ENCODE data around the gene TFCP2L1. TPM values are rescaled to one million over a fixed set of nuclear protein-coding genes. Genes with fewer than 3 reads are reported as not detected.
"Not testable (repeated sequence)": the region's sequence is repeated elsewhere in the genome, so short reads cannot be mapped to it uniquely, and the experiment has no call there.

Gene TFCP2L1
- total and polyA plus RNA-seq, 2 donors (not counting 3 experiments of a cell fraction or from before 2014, with no cell fraction given), result not detected

DNA sequence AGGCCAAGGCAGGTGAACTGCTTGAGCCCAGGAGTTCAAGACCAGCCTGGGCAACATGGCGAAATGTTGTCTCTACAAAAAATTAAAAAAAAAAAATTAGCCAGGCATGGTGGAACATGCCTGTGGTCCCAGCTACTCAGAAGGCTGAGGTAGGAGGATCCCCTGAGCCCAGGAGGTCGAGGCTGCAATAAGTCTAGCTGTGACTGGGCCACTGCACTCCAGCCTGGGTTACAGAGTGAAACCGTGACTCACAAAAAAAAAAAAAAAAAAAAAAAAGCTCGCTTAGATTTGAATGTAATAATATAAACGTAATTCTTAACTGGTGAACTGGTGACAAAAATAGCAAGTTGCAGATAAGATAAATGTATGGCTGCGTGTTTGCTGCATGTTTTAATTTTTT lies 56.5 kb downstream of the TFCP2L1 start:
- CTCF ChIA-PET, result no interaction called here
- no peaks in the 10 kb centered on the region for H3K9me3 ChIP-seq (replicated peaks; ENCODE audit: control insufficient read depth, insufficient read depth, low read length)
- H3K27ac ChIP-seq (ENCODE audit: insufficient read depth, low read depth, low read length), result no peak overlapping the region
- no peaks in the 10 kb centered on the region for H3K36me3 ChIP-seq (ENCODE audit: control insufficient read depth in 2 of 2, extremely low read depth in 1 of 2, insufficient read depth in 2 of 2, low read length in 2 of 2)
- H2AFZ ChIP-seq (ENCODE audit: low read depth, low read length), result no peak overlapping the region
- POLR2A ChIA-PET, result interaction anchor here (0.7 kb wide), 1 partner anchor 53 kb away, joined by 10 read pairs; no protein-coding TSS in a partner anchor
- intact Hi-C loops (cut with micrococcal nuclease) (no loop called here), dilution Hi-C loops (cut with MboI; ENCODE audit: extremely low pct_ligation_motif_present, low sequenced_read_pairs) (no loop called here)
- no peak overlapping the region for H3K9ac ChIP-seq (replicated peaks; ENCODE audit: extremely low read depth, insufficient read depth, low read length)
- H4K20me1 ChIP-seq (replicated peaks; ENCODE audit: control insufficient read depth, extremely low read depth, insufficient read depth, low read length), result no peaks in the 10 kb centered on the region
- no peaks in the 10 kb centered on the region for H3K79me2 ChIP-seq (ENCODE audit: control insufficient read depth, insufficient read depth, low read length)
- H3K27me3 ChIP-seq (ENCODE audit: control insufficient read depth in 2 of 2, insufficient read depth in 2 of 2, low read length in 2 of 2), result no peaks in the 10 kb centered on the region
- no peaks in the 10 kb centered on the region for H3K4me1 ChIP-seq (ENCODE audit: control insufficient read depth, extremely low read depth, insufficient read depth, low read length)
- no peak overlapping the region for H3K4me3 ChIP-seq (replicated peaks in 1 of 3; ENCODE audit: insufficient read depth in 1 of 3, low read depth in 1 of 3, low read length in 3 of 3)
- TF ChIP-seq JUN (IDR thresholded peaks at IDR 0.05; ENCODE audit: borderline replicate concordance, insufficient read depth, insufficient read length, low read depth) (no peak), POLR2AphosphoS5 (IDR thresholded peaks at IDR 0.05; ENCODE audit: insufficient read depth, low read depth, low read length) (no peak), FOS (IDR thresholded peaks at IDR 0.05; ENCODE audit: borderline replicate concordance, insufficient read depth, low read length) (no peak), MYC (IDR thresholded peaks at IDR 0.05; ENCODE audit: low read depth, low read length) (no peak), GATA2 (IDR thresholded peaks at IDR 0.05; ENCODE audit: insufficient read depth, insufficient read length, low read depth, low read length) (no peak), EZH2 (IDR thresholded peaks at IDR 0.05; ENCODE audit: borderline replicate concordance, low read depth, low read length, severe bottlenecking) (no peak)
- TF ChIP-seq, protein P1, sequence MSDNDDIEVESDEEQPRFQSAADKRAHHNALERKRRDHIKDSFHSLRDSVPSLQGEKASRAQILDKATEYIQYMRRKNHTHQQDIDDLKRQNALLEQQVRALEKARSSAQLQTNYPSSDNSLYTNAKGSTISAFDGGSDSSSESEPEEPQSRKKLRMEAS (IDR thresholded peaks at IDR 0.05; ENCODE audit: insufficient read depth, insufficient read length), result no peak
- FAIRE-seq (no peak), DNase-seq (ENCODE audit: low read depth, low spot score) (no peak)
- no peak overlapping the region for H3K4me2 ChIP-seq (ENCODE audit: insufficient read depth, low read length)
- no peaks in the 10 kb centered on the region for H3K9me1 ChIP-seq (replicated peaks; ENCODE audit: control insufficient read depth, extremely low read depth, insufficient read depth, low read length)
- no TSS peak for BruUV-seq (replicated peaks)

GRCh38 chr2:121227381-121228144 lies 57.4 kb downstream of the TFCP2L1 start:
- POLR2A ChIA-PET; H2AFZ ChIP-seq (ENCODE audit: low read depth, low read length); H4K20me1 ChIP-seq (replicated peaks; ENCODE audit: control insufficient read depth, extremely low read depth, insufficient read depth, low read length); H3K9me1 ChIP-seq (replicated peaks; ENCODE audit: control insufficient read depth, extremely low read depth, insufficient read depth, low read length); BruUV-seq (replicated peaks); H3K27me3 ChIP-seq (ENCODE audit: control insufficient read depth in 2 of 2, insufficient read depth in 2 of 2, low read length in 2 of 2); H3K36me3 ChIP-seq (ENCODE audit: control insufficient read depth in 2 of 2, extremely low read depth in 1 of 2, insufficient read depth in 2 of 2, low read length in 2 of 2); H3K9ac ChIP-seq (replicated peaks; ENCODE audit: extremely low read depth, insufficient read depth, low read length); dilution Hi-C loops (cut with MboI; ENCODE audit: extremely low pct_ligation_motif_present, low sequenced_read_pairs); H3K4me2 ChIP-seq (ENCODE audit: insufficient read depth, low read length); FAIRE-seq; H3K27ac ChIP-seq (ENCODE audit: insufficient read depth, low read depth, low read length); H3K9me3 ChIP-seq (replicated peaks; ENCODE audit: control insufficient read depth, insufficient read depth, low read length); DNase-seq (ENCODE audit: low read depth, low spot score); H3K4me1 ChIP-seq (ENCODE audit: control insufficient read depth, extremely low read depth, insufficient read depth, low read length); H3K79me2 ChIP-seq (ENCODE audit: control insufficient read depth, insufficient read depth, low read length); H3K4me3 ChIP-seq (replicated peaks in 1 of 3; ENCODE audit: insufficient read depth in 1 of 3, low read depth in 1 of 3, low read length in 3 of 3); intact Hi-C loops (cut with micrococcal nuclease): not testable (repeated sequence)
- CTCF ChIA-PET, result interaction anchor here (1.1 kb wide), 1 partner anchor 19 kb away, joined by 3 read pairs; no protein-coding TSS in a partner anchor

- H2AFZ ChIP-seq (ENCODE audit: low read depth, low read length); H3K4me1 ChIP-seq (ENCODE audit: control insufficient read depth, extremely low read depth, insufficient read depth, low read length); BruUV-seq (replicated peaks); H3K4me2 ChIP-seq (ENCODE audit: insufficient read depth, low read length); H3K9me3 ChIP-seq (replicated peaks; ENCODE audit: control insufficient read depth, insufficient read depth, low read length); intact Hi-C loops (cut with micrococcal nuclease); H3K27me3 ChIP-seq (ENCODE audit: control insufficient read depth in 2 of 2, insufficient read depth in 2 of 2, low read length in 2 of 2); dilution Hi-C loops (cut with MboI; ENCODE audit: extremely low pct_ligation_motif_present, low sequenced_read_pairs); DNase-seq (ENCODE audit: low read depth, low spot score); H3K79me2 ChIP-seq (ENCODE audit: control insufficient read depth, insufficient read depth, low read length); H3K27ac ChIP-seq (ENCODE audit: insufficient read depth, low read depth, low read length); H3K9me1 ChIP-seq (replicated peaks; ENCODE audit: control insufficient read depth, extremely low read depth, insufficient read depth, low read length); H3K4me3 ChIP-seq (replicated peaks in 1 of 3; ENCODE audit: insufficient read depth in 1 of 3, low read depth in 1 of 3, low read length in 3 of 3); CTCF ChIA-PET; H4K20me1 ChIP-seq (replicated peaks; ENCODE audit: control insufficient read depth, extremely low read depth, insufficient read depth, low read length); POLR2A ChIA-PET; FAIRE-seq; H3K36me3 ChIP-seq (ENCODE audit: control insufficient read depth in 2 of 2, extremely low read depth in 1 of 2, insufficient read depth in 2 of 2, low read length in 2 of 2); H3K9ac ChIP-seq (replicated peaks; ENCODE audit: extremely low read depth, insufficient read depth, low read length): not testable (repeated sequence)
Observed at GRCh38 chr2:121225681-121226080, 59.3 kb downstream of the TFCP2L1 start.

All from endothelial cell of umbilical vein (primary cell).